HG02798 (cell line): ENCODE results near the gene TMEM204.

Experiments used
- ATAC-seq: cut with Tn5 transposase; IDR thresholded peaks from one replicate; pipeline ENCODE4 v1.9.1; 2021; ENCODE audit warnings: mild to moderate bottlenecking; ENCODE audit not compliant: unreplicated experiment, poor library complexity

TMEM204 gene

GRCh38 chr16:1535391-1536291, 2.2 kb downstream of the TMEM204 start:
- no peak for ATAC-seq

GRCh38 chr16:1536601-1537000, 3.1 kb downstream of the TMEM204 start:
- no peak for ATAC-seq

- ATAC-seq, result no peak
These were observed 3.7 kb downstream of the TMEM204 start for GRCh38 chr16:1537138-1537577.

- no peak for ATAC-seq
These were observed 4.4 kb downstream of the TMEM204 start for GRCh38 chr16:1537763-1538289.

- ATAC-seq, result no peak
These were observed 5.5 kb downstream of the TMEM204 start for GRCh38 chr16:1538804-1539520.

GRCh38 chr16:1539720-1540555, 6.5 kb downstream of the TMEM204 start:
- ATAC-seq, result no peak

- no peak for ATAC-seq
These were observed 7.0 kb downstream of the TMEM204 start for GRCh38 chr16:1540556-1540855.

- no peak for ATAC-seq
These were observed 8.1 kb downstream of the TMEM204 start for GRCh38 chr16:1541293-1542165.

- no peak for ATAC-seq
These were observed 8.7 kb downstream of the TMEM204 start for GRCh38 chr16:1542166-1542500.

GRCh38 chr16:1542533-1542932, 9.1 kb downstream of the TMEM204 start:
- ATAC-seq, result no peak

- ATAC-seq, result no peak
These were observed 9.8 kb downstream of the TMEM204 start for GRCh38 chr16:1543085-1543896.

- ATAC-seq, result no peak
These were observed 11.9 kb downstream of the TMEM204 start for GRCh38 chr16:1545044-1546040.

GRCh38 chr16:1546430-1546829, 13.0 kb downstream of the TMEM204 start:
- ATAC-seq, result no peak

GRCh38 chr16:1548233-1548632, 14.8 kb downstream of the TMEM204 start:
- ATAC-seq, result no peak

- ATAC-seq, result no peak
These were observed 15.3 kb downstream of the TMEM204 start for GRCh38 chr16:1548727-1549126.

GRCh38 chr16:1550069-1550468, 16.6 kb downstream of the TMEM204 start:
- no peak for ATAC-seq

GRCh38 chr16:1550696-1551095, 17.2 kb downstream of the TMEM204 start:
- no peak for ATAC-seq

- no peak for ATAC-seq
These were observed 17.7 kb downstream of the TMEM204 start for GRCh38 chr16:1551166-1551565.
